GM21528 (cell line): ENCODE results near the gene PRDM5.

ENCODE experiments used
- ATAC-seq: cut with Tn5 transposase; IDR thresholded peaks from one replicate; pipeline ENCODE4 v1.9.1; 2021; ENCODE audit warnings: mild to moderate bottlenecking, moderate library complexity; ENCODE audit not compliant: unreplicated experiment, low FRiP score

PRDM5 gene

GRCh38 chr4:120915336-120915735, 7.2 kb downstream of the PRDM5 start:
- ATAC-seq: no peak

DNA sequence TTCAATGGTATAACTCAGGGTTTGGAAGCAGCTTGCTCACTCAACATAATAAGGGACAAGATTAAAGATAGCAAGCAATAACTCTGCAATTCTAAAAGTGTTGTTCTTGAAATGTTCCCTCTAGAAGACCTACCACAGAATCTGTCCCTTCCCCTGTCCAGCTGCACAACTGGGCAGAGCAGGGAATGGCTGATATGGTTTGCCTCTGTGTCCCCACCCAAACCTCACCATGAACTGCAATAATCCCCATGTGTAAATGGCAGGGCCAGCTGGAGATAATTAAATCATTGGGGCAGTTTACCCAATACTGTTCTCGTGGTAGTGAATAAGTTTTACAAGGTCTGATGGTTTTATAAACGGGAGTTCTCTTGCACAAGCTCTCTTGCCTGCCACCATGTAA, 19.1 kb downstream of the PRDM5 start:
- no peak for ATAC-seq

DNA sequence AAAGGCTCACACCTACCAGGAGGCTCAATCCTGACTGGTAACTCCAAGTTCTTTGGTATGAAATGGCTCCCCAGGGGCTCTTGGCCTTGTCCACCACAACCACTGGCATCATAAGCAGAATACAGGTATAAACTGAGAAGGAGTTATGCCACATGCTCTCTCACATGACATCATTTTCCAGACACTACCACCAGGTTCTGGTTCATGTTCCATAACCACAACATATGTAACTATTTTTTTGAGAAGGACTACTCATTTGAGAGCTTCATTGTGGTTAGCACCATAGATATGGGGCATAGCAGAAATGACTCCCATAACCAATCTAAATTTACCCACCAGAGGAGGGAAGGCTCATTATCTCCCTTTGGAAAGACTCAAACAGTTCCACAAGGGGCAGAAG, 19.6 kb downstream of the PRDM5 start:
- no peak for ATAC-seq

GRCh38 chr4:120901731-120902130, 20.8 kb downstream of the PRDM5 start:
- no peak for ATAC-seq

DNA sequence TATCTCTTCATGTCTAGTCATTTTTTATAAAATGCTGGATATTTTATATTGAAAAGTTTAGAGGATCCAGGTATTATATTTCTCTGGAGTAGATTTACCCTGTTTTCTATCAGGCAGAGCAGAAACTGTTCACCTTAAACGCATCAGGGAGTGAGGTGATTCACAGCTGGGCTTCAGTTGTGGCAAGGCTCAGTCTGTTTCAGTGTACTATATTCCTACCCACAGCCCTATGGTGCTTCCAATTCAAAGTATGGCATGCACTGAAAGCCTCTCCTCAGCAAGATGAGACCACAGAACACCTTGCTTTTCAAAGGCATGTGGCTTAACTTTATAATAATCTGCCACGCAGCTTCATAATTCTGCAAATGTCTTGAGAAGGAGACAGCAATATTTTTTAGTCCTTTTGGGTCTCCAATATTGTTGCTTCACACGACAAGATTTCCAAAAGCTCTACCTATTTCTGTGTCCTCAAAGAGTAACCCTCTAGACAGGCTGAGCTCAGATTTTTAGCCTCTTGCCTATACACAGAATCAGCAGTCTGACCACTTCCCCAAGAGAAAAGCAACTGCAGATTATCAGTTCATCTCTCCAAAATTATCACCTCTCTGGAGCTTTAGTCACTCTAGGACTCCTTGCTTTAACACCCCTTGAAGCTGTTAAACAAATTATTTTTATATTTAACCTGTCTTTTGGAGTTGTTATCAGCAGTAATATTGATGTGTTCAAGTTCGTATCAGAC, 24.4 kb downstream of the PRDM5 start:
- no peak for ATAC-seq

- no peak for ATAC-seq
Measured at GRCh38 chr4:120895554-120895953, 27.0 kb downstream of the PRDM5 start.

GRCh38 chr4:120893314-120893713, 29.2 kb downstream of the PRDM5 start:
- ATAC-seq: no peak

- no peak for ATAC-seq
Measured at GRCh38 chr4:120886191-120886590, 36.3 kb downstream of the PRDM5 start.

GRCh38 chr4:120881846-120882245, 40.7 kb downstream of the PRDM5 start:
- no peak for ATAC-seq

GRCh38 chr4:120881351-120881750, 41.2 kb downstream of the PRDM5 start:
- no peak for ATAC-seq

- ATAC-seq: no peak
Measured at GRCh38 chr4:120877021-120877420, 45.5 kb downstream of the PRDM5 start.

DNA sequence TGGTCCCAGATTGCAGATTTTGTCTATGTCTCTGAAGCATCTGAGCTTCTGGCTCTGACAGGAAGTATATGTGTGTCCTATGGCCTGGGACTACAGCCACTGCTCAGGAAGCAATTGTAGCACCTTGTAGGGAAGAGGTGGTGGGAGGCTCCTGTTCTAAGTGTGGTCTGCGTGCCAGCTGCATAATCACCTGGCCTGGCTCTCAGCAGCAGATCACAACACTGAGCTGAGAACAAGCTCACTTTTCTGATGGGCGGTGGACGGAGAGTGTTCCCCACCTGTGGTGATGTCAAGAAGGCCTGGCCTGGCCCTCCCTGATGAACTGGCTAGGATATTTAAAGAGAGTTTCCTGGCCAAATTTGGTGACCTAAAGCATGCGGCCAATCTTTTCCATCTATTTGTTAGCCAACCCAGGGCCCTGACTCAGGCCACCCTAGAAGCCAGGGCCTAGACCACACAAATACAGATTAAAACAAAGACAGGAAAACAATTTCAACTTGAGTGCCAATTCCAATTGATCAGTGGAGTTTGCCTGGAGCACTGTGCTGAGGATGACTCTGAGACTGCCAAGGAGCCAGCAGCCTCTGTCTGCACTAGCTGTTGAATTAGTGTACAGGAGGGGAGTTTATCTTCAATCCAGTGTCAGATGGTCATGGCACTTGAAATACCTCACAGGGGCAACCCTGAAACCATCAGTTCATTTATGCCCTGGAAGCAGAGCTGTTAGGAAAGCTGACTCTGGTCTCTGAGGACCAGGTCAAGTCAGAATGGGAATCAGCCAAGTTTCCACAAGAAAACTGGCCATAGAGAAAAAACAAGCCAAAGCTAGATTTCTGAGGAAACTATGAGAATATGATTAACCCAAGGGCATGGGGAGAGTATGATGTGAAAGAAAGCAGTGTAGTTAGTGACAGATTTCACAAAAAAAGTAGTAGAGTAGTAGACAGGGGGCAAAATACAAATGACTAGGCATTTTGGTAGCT, 47.4 kb downstream of the PRDM5 start:
- no peak for ATAC-seq

DNA sequence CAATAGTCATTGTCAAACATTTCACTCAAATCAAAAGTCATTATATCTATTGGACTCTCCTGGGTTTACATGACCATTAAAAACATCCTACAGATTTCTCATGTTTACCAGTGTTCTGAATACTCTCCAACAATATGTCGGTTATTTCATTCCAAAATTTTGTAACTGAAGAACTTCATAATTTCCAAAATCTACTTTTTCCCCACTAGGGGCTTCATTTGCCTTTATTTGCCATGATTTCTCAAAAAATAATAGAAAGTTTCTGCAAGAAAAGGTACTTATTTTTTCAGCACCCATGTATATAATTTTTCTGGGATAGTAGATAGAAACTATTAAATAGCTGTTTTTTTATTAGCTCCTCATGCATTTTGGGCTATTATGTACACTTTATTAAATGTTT, 49.0 kb downstream of the PRDM5 start:
- ATAC-seq: no peak

- ATAC-seq: no peak
Measured at GRCh38 chr4:120871173-120871572, 51.4 kb downstream of the PRDM5 start.

GRCh38 chr4:120870279-120870673, 52.2 kb downstream of the PRDM5 start:
- ATAC-seq: no peak

DNA sequence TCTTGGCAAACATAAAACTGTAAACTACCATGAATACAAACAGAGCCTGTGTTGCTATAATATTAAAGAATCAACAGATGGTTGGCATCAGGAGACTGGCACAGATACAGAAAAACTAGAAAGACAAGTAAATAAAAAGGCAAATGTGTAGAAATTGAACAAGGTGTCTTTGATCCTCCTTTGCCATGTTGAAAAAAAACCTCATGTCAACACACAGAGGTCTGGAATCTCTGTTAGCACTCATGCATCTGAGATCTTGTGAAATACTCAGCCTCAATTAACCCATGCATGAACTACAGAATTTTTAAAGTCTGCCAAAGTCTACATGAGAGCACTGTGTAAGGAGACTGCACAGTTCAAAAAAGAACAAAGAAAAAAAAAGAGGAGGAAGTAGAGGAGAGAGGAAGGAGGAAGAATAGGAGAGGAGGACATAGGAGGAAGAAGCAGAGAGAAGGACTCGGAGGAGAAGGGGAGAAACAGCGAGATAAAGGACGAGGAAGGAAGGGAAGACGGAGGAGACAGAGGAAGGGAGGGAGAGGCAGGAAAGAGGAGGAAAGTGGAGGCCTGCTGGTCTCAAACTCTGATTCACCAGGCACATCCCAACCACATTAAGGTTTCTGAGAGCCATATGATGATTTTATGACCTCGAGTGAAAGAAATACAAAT, 52.8 kb downstream of the PRDM5 start:
- no peak for ATAC-seq

- ATAC-seq: no peak
Measured at GRCh38 chr4:120867506-120867905, 55.0 kb downstream of the PRDM5 start.

GRCh38 chr4:120865985-120866384, 56.5 kb downstream of the PRDM5 start:
- peak; percentile 69 for ATAC-seq

- ATAC-seq: no peak
Measured at GRCh38 chr4:120864969-120865368, 57.6 kb downstream of the PRDM5 start.

- ATAC-seq: no peak
Measured at GRCh38 chr4:120862432-120862831, 60.1 kb downstream of the PRDM5 start.

GRCh38 chr4:120861852-120862251, 60.7 kb downstream of the PRDM5 start:
- ATAC-seq: no peak
